Left lobe of liver (tissue), 2 donors: Measurements from ENCODE around the gene TUFT1. TPM values are rescaled to one million over a fixed set of nuclear protein-coding genes. Genes with fewer than 3 reads are reported as not detected.
"Not testable (repeated sequence)": the region's sequence is repeated elsewhere in the genome, so short reads cannot be mapped to it uniquely, and the experiment has no call there.

Experiments
- ATAC-seq: fragments of 200-7000 bp; cut with Tn5 transposase; one replicate; pipeline ENCODE4 v1.9.1; 2020; ENCODE audit warnings: mild to moderate bottlenecking, moderate library complexity
- DNase-seq: peaks from one replicate; pipeline ENCODE4 v3.0.0-alpha.2; 2020; ENCODE audit warnings: low spot score
- total RNA-seq: library from RNA; stranded (reverse); gene quantifications from one replicate; pipeline ENCODE4 v1.2.1, GENCODE V29; 2021
- donor health status: DM: no; HTN: no; CAD: no; lungs with moderate emphysema.
- donor health status: DM: no; HTN: yes; CAD: no.

Gene TUFT1
- total RNA-seq, 1 donor from 2014 or later: 1.4 TPM

DNA sequence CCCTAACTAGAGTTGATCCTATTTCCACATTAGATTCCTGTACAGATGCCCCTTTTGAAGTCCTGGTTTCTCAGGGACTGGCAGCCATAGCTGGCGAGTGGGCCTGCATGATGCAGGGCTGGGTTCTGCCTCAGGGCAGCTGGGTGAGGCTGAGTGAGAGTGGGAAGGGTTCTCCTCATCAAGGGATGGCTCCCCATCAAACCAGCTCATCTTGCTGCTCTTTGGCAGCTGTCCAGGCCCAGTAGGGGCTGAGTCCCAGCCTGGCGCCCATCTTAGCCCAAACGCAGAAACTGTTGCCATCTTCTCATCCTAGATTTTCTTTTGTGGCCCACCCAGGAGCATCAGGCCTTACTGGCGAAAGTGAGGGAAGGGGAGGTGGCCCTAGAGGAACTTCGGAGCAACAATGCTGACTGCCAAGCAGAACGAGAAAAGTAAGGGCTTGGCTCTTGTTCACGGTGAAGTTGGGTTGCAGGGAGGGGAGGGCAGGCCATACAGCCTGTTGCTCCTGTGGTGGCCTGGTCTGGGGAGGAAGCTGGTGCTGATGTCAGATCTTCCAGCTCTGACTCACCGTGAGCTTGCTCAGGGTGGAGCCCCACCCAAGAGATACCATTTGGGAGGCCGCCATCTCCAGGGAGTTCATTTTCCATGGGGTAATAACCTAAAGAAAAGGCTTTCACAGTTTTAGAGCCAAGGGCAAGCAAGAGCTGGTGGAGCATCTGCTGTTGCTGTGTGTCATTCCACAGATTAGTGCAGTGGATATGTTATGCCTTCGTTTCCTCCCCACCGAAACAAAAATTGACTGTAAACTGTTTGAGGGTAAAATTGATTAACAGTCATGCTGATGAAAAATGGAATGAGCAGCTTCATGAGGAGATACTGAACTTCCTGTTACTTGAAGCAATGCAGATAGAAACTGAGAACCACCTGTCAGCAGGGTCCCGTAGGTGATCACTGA lies 34.7 kb downstream of the TUFT1 start:
- ATAC-seq (no peak), DNase-seq (no peak)

DNA sequence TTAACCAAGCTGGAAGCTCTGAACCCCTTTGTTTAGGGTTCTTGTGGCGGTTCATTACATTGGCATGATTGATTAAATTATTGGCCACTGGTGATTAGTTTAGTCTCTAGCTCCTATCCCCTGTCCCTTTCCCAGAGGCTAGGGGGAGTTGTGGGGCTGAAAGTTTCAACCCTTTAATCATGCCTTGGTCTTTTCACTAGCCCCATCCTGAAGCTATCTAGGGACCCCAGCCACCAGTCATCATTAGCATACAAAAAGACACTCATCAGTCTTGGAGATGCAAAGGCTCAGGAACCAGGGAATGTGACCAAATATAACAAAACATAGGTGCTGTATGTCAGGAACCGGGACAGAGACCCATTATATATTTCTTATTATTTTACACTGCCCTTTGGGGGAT lies 37.1 kb downstream of the TUFT1 start:
- no peak for DNase-seq

DNA sequence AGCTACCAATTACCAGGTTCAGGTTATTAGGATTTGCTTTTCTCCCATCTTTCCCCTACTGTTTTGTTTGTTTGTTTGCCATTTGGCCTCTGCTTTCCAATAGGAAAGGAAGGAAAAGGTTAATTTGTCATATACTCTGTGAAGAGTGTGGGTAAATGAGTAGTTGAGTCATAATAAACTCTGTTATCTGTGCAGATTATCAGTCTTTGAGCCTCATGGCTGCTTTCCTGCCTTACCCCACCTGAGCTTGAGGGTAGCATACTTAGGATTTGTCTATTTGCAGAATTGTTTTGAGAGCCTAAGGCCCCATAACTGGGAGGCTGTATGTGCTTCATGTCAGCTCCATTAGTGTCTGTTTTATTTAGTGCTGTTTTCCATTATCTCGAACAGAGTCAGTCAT lies 38.8 kb downstream of the TUFT1 start:
- DNase-seq (no peak), ATAC-seq (no peak)

More for the DNA sequence above, 37.1 kb downstream of the TUFT1 start:
- ATAC-seq: no peak

DNA sequence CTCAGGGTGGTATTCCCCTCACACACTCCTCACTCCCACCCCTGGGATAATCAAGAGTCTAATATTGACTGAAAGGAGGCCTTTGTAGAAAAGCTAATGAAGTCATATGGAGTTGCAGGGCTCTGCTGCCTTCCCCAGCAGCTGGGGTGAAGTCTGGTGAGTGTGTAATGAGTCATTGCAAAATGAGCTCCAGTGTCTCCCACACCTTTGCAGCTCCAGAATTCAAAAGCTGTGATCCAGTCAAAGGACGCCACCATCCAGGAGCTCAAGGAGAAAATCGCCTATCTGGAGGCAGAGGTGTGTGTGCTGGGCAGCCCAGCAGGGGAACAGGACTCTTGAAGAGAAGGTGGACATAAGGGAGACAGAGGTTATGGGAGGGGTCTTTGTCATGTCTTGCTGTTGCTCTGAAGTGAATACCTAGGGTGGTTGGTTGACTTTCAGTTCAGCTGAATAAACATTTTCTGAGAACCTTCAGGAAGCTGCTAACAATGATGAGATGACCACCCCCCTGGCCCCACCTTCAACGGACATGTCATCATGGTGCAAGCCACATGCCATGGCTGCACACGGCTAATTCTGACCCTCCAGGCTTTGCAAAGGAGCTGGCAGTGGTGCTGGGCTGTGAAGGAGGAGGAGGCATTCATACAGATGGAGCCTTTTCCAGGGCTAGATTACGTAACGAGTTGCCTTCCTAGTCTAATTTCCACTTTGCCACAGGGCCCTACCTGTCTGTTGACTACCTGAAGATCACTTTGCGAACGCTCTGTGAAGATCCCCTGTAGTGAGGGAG lies 39.5 kb downstream of the TUFT1 start:
- ATAC-seq: no peak
- DNase-seq: no peak

DNA sequence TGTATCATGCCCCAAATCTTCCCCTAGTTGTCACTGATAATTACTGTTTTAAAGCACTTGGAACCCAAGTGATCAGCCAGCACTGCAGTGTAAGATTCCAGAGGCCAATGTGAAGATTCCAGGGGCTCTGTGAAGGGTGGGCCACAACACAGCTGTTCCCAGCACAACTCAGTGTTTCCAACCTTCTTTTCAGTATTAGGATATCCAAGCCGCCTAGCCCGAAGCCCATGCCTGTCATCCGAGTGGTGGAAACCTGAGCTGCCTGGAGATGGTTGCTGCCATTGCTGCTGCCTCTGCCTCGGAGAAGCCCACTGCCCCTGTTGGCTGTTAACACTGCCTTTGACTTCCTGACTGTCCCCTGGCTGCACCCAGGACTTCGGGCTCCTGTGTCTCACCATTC lies 41.3 kb downstream of the TUFT1 start:
- ATAC-seq (no peak), DNase-seq (no peak)

DNA sequence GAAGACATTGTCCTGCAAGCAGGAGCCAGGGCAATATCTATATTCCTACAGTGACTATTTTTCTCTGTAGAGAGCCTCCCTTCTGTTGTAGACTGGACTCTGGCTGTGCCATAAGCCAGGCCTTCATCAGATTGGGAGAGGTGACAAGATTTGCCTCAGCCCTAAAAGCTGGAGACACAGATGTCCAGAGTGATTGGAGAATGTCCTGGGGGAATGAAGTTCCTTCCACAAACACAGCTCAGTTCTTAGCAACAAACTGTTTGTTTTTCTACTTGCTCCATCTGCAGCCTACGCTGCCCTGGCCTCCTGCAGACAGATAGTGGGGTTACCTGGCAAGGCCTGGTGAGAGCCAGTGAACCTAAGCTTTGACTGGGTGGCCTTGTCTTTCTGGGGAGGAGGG lies 41.8 kb downstream of the TUFT1 start:
- DNase-seq (no peak), ATAC-seq (no peak)

DNA sequence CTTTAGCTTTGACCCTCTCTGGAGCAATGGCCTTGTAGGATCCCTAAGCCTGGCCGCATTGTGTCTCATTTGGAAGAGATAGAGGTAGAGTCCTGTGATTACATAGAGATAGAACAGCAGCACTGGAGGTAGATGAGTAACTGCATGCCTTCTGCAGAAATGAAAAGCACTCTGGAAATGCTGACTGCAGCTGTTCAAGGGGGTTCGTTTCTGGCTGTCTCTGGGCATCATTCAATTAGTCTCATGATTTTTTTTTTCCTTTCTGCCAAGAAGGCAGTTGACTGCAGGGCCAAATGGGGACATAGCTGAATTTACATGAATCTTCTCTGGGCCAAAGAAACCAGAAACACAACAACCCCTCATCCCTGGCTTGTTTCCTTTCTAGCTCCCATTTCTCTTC lies 43.7 kb downstream of the TUFT1 start:
- DNase-seq (no peak), ATAC-seq (no peak)

DNA sequence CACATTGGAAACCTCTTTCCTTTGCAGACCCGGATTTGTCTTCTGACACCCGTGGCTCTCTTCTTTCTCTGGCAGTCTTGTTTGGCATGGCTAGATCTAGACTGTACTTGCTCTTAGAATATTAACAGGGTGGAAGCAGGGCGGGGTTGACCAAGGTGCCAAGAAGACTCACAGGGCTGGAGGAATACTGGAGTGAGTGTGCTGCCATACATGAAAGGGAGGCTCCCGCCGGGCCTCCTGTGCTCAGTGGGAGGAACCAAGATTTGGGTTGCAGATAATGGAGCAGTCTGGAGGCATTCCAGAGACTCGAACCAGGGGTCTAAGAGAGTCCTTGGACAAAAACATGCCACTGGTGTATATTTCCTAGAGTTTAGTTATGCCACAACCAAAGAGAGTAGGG lies 44.2 kb downstream of the TUFT1 start:
- DNase-seq (no peak), ATAC-seq (no peak)

DNA sequence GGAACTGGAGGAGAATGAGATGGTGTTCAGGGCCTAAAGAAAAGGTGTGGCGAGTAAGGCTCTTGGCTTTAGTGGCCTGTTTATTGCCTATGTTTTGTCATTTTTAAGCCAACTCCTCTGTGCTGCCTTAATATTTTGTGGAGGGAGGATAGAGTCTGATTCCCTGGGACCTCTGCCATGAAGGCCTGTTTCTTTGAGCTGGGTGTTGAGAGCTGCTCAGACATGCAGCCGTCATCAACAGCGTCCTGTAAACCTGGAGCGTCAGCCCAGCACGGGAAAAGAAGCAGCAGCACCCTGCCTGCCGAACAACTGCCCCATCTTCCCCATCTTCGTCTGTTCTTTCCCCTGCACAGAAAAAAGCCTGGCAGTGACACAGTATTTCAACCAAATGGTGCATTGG lies 44.7 kb downstream of the TUFT1 start:
- ATAC-seq (no peak), DNase-seq (no peak)

DNA sequence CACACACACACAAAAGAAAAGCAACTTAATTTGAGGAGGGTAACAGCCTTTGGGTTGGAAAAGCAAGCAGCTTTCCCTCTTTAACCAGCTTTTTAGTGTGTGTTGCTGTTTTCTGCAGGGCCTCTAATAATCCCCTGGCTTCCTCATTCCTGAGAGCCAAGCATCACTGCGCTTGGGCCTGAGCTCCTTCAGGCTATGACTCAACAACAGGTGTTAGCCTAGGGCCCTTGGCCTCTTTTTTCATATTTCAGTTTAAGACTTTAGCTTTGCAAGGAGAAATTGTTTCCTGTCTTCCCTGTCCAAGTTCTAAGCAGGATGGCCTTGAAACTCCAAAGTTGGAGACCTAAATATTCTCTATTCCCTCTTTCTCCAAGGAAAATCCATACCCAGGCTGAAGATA lies 45.5 kb downstream of the TUFT1 start:
- no peak for ATAC-seq

DNA sequence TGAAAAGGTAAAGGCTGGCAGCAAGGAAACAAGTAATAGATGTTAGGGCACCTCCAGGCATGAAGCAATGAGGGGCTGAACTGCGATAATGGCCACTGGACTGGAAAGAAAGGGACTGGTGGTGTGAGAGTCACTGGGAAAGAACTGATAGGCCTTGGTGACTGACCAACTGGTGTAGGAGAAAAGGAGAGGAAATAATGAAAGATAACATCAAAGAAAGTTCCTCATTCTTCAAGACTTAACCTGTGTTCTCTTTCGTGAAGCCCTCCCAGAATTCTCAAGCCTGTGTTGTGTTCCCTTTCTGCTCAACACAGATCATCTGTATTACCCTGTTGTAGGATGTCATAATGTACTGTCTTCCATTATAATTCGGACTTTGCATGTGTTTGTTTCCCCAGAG lies 50.9 kb downstream of the TUFT1 start:
- ATAC-seq (no peak), DNase-seq (no peak)

More for the DNA sequence above, 45.5 kb downstream of the TUFT1 start:
- no peak for DNase-seq

DNA sequence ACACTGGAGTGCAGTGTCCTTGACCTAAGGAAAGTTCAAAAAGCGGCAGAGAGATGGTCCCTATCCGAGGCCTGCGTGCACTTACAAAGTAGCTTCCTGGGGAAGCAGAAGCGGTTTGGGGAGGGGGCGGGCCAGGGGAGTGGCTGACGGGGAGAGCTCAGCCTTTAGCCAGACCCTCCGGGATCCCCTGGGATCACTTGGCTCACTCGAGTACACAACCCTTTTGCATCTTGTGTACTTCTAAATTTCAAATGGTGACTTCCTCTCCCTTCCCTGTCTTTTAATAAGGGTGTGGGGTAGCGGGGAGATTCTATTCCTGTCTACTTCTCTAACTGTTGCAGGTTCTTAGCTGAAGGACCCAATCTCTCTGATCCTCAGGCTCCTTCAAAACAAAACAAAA lies 53.6 kb downstream of the TUFT1 start:
- peak; percentile 36 for ATAC-seq
- no peak for DNase-seq

DNA sequence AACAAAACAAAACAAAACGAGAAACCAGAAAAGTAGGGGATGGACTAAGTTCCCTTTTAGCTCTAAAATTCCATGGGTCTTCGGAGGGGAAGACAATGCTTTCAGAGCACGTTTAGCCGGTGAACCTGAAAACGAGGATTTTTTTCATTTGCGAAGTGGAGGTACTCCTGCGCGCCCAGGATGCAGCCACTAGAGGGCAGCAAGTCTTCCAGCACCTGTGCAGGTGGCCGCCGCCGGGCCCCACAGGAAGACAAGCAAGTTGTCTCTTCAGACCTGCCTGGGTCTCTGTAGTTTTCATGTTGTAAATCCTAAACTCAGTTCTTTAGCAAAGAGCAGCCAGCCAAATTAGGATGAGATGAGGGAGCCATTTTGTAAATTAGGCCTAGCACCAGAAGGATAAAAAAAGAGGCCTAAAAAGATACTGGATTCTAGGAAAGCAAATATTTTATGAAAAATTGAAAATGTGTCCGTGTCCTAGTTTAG lies 54.1 kb downstream of the TUFT1 start:
- ATAC-seq (peak; percentile 100), DNase-seq (peak; percentile 85)

DNA sequence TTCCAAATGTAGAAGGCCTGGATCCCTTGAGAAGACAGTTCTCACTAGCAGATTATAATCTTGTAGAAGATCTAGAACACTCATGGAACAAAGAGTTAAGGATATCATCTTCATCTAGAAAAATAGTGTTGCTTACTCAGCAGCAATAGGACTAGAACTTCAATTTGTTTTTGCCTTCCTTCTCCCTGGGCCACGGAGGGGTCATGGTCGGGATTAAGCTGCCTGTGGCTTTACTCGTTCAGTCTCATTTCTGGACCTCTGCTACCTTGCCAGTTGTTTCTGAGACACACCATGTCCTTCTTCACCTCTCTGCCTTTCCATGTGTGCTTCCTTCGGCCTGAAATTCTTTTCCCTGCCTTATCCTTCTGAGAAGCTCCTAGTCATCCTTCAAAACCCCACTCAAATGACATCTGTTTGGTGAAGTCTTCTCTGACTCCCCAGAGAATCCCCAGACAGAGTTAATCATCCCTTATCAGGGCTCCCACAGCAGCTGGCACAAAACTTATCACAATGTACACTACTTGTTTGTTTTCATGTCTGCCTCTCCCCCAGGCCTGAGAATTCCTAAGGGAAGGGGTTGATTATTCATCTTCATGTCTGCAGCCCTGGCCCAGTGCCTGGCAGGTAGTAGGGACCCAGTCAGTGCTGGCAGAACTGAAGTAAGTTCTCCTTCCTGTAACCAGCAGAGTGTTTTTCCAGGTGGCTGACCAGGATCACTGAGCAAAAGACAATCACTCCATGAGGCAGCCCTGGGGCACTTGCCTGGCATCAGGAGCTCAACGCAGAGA lies 56.3 kb downstream of the TUFT1 start:
- ATAC-seq (peak; percentile 13), DNase-seq (no peak)

DNA sequence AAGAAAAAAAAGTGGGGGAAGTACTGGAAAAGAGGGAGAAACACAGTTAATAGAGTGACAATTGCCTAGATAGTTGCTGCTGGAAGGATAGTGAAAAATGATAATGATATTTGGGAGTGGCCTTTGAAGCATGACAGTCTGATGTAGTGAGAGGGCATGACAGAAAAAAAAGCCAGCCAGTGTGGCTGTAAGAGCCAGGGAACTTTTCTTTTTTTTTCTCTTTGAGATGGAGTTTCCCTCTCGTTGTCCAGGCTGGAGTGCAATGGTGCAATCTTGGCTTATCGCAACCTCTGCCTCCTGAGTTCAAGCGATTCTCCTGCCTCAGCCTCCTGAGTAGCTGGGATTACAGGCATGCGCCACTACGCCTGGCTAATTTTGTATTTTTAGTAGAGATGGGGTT lies 62.4 kb downstream of the TUFT1 start:
- not testable (repeated sequence) for ATAC-seq, DNase-seq

DNA sequence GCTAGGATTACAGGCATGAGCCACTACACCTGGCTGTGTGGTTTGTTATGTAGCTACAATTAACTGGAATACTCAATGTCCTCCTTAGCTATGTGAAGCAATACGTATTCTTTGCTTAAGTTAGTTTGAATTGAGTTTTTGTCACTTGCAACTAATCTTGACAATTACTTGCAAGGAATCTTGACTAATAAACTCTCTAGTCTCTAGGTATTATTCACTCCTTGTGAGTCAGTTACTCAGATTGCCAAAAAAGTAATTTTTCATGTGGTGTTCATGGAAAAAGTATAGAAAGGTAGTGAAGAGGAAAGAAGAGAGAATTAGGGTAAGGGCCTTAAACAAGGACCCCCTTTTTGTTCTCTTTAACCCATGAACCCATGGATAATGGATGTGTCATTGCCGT lies 64.2 kb downstream of the TUFT1 start:
- DNase-seq (no peak), ATAC-seq (no peak)

DNA sequence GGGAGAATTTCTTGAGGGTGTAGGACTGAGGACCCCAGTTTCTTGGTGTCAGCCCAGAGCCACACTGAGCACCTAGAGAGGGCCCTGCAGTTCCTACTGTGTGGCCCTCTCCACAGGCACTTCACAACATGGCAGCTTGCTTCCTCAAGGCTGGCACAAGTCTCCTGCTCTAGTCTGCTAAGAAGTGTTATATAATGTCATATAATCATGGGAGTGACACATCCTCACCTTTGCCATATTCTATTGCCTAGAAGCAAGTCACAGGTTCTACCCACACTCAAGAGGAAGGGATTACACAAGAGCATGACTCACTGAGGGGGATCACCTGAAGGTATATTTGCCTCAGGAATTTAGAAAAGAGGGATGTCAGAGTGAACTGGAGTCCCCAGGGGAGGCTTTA lies 66.3 kb downstream of the TUFT1 start:
- no peak for ATAC-seq
- no peak for DNase-seq

DNA sequence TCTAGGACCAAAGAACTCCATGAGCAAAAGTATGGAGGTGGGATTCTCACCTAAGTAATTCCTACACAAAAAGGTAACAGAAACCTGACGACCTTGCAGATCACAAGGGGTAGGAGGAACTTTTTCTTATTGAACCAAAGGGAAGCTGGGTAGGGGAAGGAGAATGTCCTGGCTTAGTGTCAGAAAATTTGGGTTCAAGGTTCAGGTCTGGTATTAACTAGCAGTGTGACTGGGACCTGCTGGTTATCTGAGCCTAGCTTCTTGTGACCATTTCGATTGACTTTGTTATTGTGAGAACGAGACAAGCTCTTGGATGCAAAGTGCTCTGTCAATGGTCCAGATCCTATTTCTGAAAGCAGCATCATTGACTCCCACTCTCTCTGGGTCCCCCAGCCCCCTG lies 66.7 kb downstream of the TUFT1 start:
- DNase-seq: no peak
- no peak for ATAC-seq

DNA sequence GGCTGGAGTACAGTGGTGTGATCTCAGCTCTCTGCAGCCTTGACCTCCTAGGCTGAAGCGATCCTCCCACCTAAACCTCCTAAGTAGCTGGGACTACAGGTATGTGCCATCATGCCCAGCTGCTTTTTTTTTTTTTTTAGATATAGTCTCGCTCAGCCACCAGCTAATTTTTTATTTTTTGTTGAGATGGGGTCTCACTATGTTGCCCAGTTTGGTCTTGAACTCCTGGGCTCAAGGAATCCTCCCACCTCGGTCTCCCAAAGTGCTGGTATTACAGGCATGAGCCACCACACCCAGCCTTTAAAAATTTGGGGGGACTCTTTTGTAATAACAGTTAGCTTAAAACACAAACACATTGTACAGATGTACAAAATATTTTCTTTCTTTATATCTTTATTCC lies 70.0 kb downstream of the TUFT1 start:
- DNase-seq (no peak), ATAC-seq (no peak)

DNA sequence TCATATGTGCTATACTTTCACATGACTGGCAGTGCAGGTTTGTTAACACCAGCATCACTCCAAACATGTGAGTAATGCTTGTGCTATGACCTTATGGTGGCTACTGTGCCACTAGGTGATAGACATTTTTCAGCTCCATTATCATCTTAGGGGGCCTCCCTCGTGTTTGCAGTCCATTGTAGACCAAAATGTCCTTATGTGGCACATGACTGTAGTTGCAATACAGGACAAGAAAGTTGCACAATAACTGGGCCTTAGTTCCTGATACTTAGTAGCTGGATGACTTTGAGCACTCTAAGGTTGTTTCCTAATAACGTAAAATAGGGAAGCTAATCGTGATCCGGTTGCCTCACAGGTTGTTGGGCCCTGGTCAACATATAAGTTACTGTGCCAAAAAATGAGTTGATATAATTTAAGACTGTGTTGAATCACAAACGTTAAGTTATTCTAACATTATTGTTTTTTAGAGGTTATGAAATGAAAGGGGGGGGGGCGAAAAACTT lies 71.2 kb downstream of the TUFT1 start:
- ATAC-seq: peak; percentile 36
- DNase-seq: no peak
